HepG2 (cell line): Measurements from ENCODE around the gene MACROD2.

Experiments used
- EHMT2 ChIP-seq: fragments of 200-600 bp; sonication (generic); IDR thresholded peaks from 2 replicates; pipeline ENCODE4 v1.7.0; 2017; ENCODE audit warnings: antibody characterized with exemption, low read depth, low read length, borderline replicate concordance
- EP300 ChIP-seq, 3 experiments: sonication (generic) in 1 of 3; formaldehyde crosslinking in 1 of 3; IDR thresholded peaks; 2 replicates each; pipeline versions ENCODE4 v1.5.1 to v1.6.1; 2011 to 2020; ENCODE audit warnings: low read depth in 2 of 3, low read length in 2 of 3, borderline replicate concordance in 1 of 3, improper control_type of control experiment in 1 of 3, mild to moderate bottlenecking in 1 of 3, missing genetic modification reagents in 1 of 3, moderate library complexity in 1 of 3
- GLI4 ChIP-seq: sonication (generic); formaldehyde crosslinking; IDR thresholded peaks from 2 replicates; pipeline ENCODE4 v1.5.1; 2020; ENCODE audit warnings: missing genetic modification reagents, mild to moderate bottlenecking, moderate library complexity, borderline replicate concordance
- POLR2A ChIP-seq, 2 experiments: IDR thresholded peaks; 2 replicates each; pipeline ENCODE4 v1.6.1; 2011; ENCODE audit warnings: low read depth in 2 of 2, low read length in 2 of 2, mild to moderate bottlenecking in 1 of 2, moderate library complexity in 1 of 2; ENCODE audit not compliant: insufficient read depth in 1 of 2
- RAD21 ChIP-seq: fragments of 450-650 bp; formaldehyde crosslinking; IDR thresholded peaks from 2 replicates; pipeline ENCODE4 v1.5.0; 2020; ENCODE audit warnings: mild to moderate bottlenecking
- TCF7 ChIP-seq: sonication (generic); IDR thresholded peaks from 2 replicates; pipeline ENCODE4 v1.6.1; 2016; ENCODE audit warnings: antibody characterized with exemption, low read depth
- ZFX ChIP-seq: sonication (generic); formaldehyde crosslinking; IDR thresholded peaks from 2 replicates; pipeline ENCODE4 v1.4.0; 2020; ENCODE audit warnings: mild to moderate bottlenecking, low read depth, missing genetic modification reagents, moderate library complexity
- ZNF720 ChIP-seq: sonication (generic); formaldehyde crosslinking; IDR thresholded peaks from 2 replicates; pipeline ENCODE4 v1.4.0; 2020; ENCODE audit warnings: missing genetic modification reagents
- TF ChIP-seq, protein P1 (sequence below): sonication (generic); formaldehyde crosslinking; IDR thresholded peaks from 2 replicates; pipeline ENCODE4 v1.4.0; 2020; ENCODE audit warnings: missing genetic modification reagents
- TF ChIP-seq, protein P2 (sequence below), 2 experiments: sonication (generic) in 1 of 2; formaldehyde crosslinking in 1 of 2; IDR thresholded peaks; 2 replicates each; pipeline versions ENCODE4 v1.5.1 to v1.6.1; 2011 to 2020; ENCODE audit warnings: borderline replicate concordance in 1 of 2, low read depth in 1 of 2, low read length in 1 of 2, mild to moderate bottlenecking in 1 of 2, missing genetic modification reagents in 1 of 2, moderate library complexity in 1 of 2
- TF ChIP-seq, protein P3 (sequence below): sonication (generic); formaldehyde crosslinking; IDR thresholded peaks from 2 replicates; pipeline ENCODE4 v1.5.0; 2020; ENCODE audit warnings: mild to moderate bottlenecking, missing genetic modification reagents, moderate library complexity

DNA sequence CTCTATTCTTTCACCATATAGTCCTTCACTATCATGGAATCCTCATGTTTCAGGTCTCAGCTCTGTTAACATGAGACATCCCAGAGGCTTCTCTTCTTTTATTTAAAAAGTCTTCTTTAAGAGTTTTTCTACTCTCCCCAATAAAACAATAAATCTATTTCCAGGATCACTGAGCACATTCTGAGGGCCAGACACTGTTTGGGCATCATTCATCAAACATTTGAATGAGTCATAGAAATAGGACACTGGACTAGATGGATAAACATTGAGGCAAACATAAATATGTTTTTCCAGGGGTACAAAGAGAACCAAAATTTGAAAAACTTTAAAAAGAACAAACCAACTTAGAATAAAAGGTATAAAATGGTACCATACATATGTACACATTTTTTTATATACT is 2023.6 kb downstream of the MACROD2 start:
- TF ChIP-seq, protein P1, sequence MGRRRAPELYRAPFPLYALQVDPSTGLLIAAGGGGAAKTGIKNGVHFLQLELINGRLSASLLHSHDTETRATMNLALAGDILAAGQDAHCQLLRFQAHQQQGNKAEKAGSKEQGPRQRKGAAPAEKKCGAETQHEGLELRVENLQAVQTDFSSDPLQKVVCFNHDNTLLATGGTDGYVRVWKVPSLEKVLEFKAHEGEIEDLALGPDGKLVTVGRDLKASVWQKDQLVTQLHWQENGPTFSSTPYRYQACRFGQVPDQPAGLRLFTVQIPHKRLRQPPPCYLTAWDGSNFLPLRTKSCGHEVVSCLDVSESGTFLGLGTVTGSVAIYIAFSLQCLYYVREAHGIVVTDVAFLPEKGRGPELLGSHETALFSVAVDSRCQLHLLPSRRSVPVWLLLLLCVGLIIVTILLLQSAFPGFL (CRISPR knock-in tag): no peak
- TF ChIP-seq ZNF720 (CRISPR knock-in tag) (no peak), RAD21 (CRISPR knock-in tag) (no peak), GLI4 (CRISPR knock-in tag) (no peak), EP300 (IDR thresholded peaks at IDR 0.05; ENCODE audit: low read depth in 2 of 2, low read length in 2 of 2) (no peak), EP300 (CRISPR knock-in tag; IDR thresholded peaks at IDR 0.05; ENCODE audit: borderline replicate concordance) (no peak), TCF7 (no peak), EHMT2 (no peak), ZFX (no peak), POLR2A (IDR thresholded peaks at IDR 0.05; ENCODE audit: insufficient read depth in 1 of 2, low read depth in 2 of 2, low read length in 2 of 2) (no peak)
- TF ChIP-seq, protein P2, sequence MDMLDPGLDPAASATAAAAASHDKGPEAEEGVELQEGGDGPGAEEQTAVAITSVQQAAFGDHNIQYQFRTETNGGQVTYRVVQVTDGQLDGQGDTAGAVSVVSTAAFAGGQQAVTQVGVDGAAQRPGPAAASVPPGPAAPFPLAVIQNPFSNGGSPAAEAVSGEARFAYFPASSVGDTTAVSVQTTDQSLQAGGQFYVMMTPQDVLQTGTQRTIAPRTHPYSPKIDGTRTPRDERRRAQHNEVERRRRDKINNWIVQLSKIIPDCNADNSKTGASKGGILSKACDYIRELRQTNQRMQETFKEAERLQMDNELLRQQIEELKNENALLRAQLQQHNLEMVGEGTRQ (IDR thresholded peaks at IDR 0.05; ENCODE audit: low read depth, low read length): no peak
- TF ChIP-seq, protein P2 (CRISPR knock-in tag; IDR thresholded peaks at IDR 0.05; ENCODE audit: borderline replicate concordance): no peak
- TF ChIP-seq, protein P3, sequence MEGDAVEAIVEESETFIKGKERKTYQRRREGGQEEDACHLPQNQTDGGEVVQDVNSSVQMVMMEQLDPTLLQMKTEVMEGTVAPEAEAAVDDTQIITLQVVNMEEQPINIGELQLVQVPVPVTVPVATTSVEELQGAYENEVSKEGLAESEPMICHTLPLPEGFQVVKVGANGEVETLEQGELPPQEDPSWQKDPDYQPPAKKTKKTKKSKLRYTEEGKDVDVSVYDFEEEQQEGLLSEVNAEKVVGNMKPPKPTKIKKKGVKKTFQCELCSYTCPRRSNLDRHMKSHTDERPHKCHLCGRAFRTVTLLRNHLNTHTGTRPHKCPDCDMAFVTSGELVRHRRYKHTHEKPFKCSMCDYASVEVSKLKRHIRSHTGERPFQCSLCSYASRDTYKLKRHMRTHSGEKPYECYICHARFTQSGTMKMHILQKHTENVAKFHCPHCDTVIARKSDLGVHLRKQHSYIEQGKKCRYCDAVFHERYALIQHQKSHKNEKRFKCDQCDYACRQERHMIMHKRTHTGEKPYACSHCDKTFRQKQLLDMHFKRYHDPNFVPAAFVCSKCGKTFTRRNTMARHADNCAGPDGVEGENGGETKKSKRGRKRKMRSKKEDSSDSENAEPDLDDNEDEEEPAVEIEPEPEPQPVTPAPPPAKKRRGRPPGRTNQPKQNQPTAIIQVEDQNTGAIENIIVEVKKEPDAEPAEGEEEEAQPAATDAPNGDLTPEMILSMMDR: no peak
